HK-2 (cell line): ENCODE data around the gene TAT.

Source experiments
- DNase-seq: peaks from one replicate; pipeline ENCODE4 v3.0.0-alpha.2; 2018; ENCODE audit not compliant: unreplicated experiment

Gene TAT

GRCh38 chr16:71537643-71538042 lies 39.2 kb downstream of the TAT start:
- peak; percentile 31 for DNase-seq

- DNase-seq, result no peak
Observed at GRCh38 chr16:71536752-71537499, 40.0 kb downstream of the TAT start.

- no peak for DNase-seq
Observed at GRCh38 chr16:71532366-71532765, 44.5 kb downstream of the TAT start.

- DNase-seq, result no peak
Observed at GRCh38 chr16:71528863-71529262, 48.0 kb downstream of the TAT start.

- no peak for DNase-seq
Observed at GRCh38 chr16:71528257-71528656, 48.6 kb downstream of the TAT start.

- DNase-seq, result no peak
Observed at GRCh38 chr16:71526111-71526631, 50.7 kb downstream of the TAT start, which contains the start of gene CHST4. Gene CHST4, plus strand, starts transcription at chr16:71526426. Its CDS starts 10,252 bp downstream, at chr16:71536678.

GRCh38 chr16:71524566-71525553 lies 52.0 kb downstream of the TAT start:
- no peak for DNase-seq

GRCh38 chr16:71520550-71520949 lies 56.3 kb downstream of the TAT start:
- DNase-seq, result no peak
